Ishikawa (cell line): ENCODE results near the gene BTBD8.

Experiments used
- CEBPB ChIP-seq: IDR thresholded peaks from 2 replicates; pipeline ENCODE4 v1.6.1; 2012
- CREB1 ChIP-seq: IDR thresholded peaks from 2 replicates; pipeline ENCODE4 v1.6.1; 2012; ENCODE audit warnings: low read depth
- EGR1 ChIP-seq: IDR thresholded peaks from 2 replicates; pipeline ENCODE4 v1.6.1; 2012
- EP300 ChIP-seq: IDR thresholded peaks from 2 replicates; pipeline ENCODE4 v1.6.1; 2012; ENCODE audit warnings: borderline replicate concordance
- RAD21 ChIP-seq: IDR thresholded peaks from 2 replicates; pipeline ENCODE4 v1.6.1; 2012; ENCODE audit warnings: low read depth
- TAF1 ChIP-seq: IDR thresholded peaks from 2 replicates; pipeline ENCODE4 v1.6.1; 2012; ENCODE audit warnings: low read depth, mild to moderate bottlenecking
- TCF12 ChIP-seq: IDR thresholded peaks from 2 replicates; pipeline ENCODE4 v1.6.1; 2012; ENCODE audit warnings: low read depth
- TEAD4 ChIP-seq: IDR thresholded peaks from 2 replicates; pipeline ENCODE4 v1.6.1; 2012
- YY1 ChIP-seq: IDR thresholded peaks from 2 replicates; pipeline ENCODE4 v1.6.1; 2012; ENCODE audit warnings: low read depth
- ZBTB7A ChIP-seq: IDR thresholded peaks from 2 replicates; pipeline ENCODE4 v1.6.1; 2012; ENCODE audit warnings: low read depth
- TF ChIP-seq, protein P1 (sequence below): IDR thresholded peaks from 2 replicates; pipeline ENCODE4 v1.6.1; 2012
- TF ChIP-seq, protein P2 (sequence below): IDR thresholded peaks from 2 replicates; pipeline ENCODE4 v1.6.1; 2012

DNA sequence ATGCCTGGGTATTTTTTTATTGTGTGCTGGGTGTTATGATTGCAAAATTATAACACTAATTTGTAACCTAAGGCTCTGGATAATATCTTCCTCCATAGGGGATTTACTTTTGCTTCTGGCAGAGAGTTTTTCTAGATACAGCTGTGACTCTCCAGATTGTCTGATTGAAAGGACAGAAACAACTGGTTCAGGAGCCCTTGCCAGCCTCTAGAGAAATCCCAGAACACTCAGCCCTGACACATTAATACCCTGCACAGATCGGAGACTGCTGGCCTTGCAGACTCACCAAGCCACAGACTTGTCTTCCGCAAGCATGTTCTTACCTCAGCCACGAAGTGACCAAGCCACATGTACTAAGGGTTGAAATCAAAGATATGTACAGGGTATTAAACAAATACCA is 148.3 kb downstream of the BTBD8 start:
- TF ChIP-seq RAD21 (no peak), EP300 (no peak), ZBTB7A (no peak), TCF12 (no peak), CEBPB (no peak), TEAD4 (no peak), EGR1 (no peak), YY1 (no peak), CREB1 (no peak), TAF1 (no peak)
- TF ChIP-seq, protein P1, sequence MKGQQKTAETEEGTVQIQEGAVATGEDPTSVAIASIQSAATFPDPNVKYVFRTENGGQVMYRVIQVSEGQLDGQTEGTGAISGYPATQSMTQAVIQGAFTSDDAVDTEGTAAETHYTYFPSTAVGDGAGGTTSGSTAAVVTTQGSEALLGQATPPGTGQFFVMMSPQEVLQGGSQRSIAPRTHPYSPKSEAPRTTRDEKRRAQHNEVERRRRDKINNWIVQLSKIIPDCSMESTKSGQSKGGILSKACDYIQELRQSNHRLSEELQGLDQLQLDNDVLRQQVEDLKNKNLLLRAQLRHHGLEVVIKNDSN = no peak
- TF ChIP-seq, protein P2, sequence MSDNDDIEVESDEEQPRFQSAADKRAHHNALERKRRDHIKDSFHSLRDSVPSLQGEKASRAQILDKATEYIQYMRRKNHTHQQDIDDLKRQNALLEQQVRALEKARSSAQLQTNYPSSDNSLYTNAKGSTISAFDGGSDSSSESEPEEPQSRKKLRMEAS = no peak
